Stimulated activated CD4-positive, alpha-beta T cell treated with anti-CD3 and anti-CD28 coated beads, Interleukin-15, amount 100 ng/mL, for 48 hours (primary cell): ENCODE measurements around the gene NMT2.
A peak's percentile ranks its signal among the peaks of the same experiment; 100 is the strongest.

ENCODE experiments used
- DNase-seq, 2 donors: peaks; one replicate each; pipeline ENCODE4 v3.0.0-alpha.2; 2020; ENCODE audit warnings: low read depth in 2 of 2

NMT2 gene

GRCh38 chr10:15181576-15182156, 13.2 kb upstream of the NMT2 start:
- no peak for DNase-seq

GRCh38 chr10:15180736-15181135, 12.2 kb upstream of the NMT2 start:
- DNase-seq = no peak

GRCh38 chr10:15176269-15176668, 7.8 kb upstream of the NMT2 start:
- no peak for DNase-seq

- DNase-seq = no peak
Observed at GRCh38 chr10:15175587-15175986, 7.1 kb upstream of the NMT2 start.

GRCh38 chr10:15172306-15172840, 3.9 kb upstream of the NMT2 start:
- DNase-seq = no peak

- peak in 1 of 2 donors; percentile 15 for DNase-seq
Observed at GRCh38 chr10:15169555-15170401, 1.3 kb upstream of the NMT2 start.

- peak; percentile 96 to 98 for DNase-seq
Observed at GRCh38 chr10:15168786-15169554, 477 bp upstream of the NMT2 start.

GRCh38 chr10:15167411-15168290, 842 bp downstream of the NMT2 start:
- DNase-seq = peak in 1 of 2 donors; percentile 33

GRCh38 chr10:15166325-15166724, 2.2 kb downstream of the NMT2 start:
- DNase-seq = no peak

GRCh38 chr10:15163253-15163828, 5.2 kb downstream of the NMT2 start:
- no peak for DNase-seq

GRCh38 chr10:15158972-15159371, 9.5 kb downstream of the NMT2 start:
- DNase-seq = no peak

GRCh38 chr10:15158448-15158847, 10.0 kb downstream of the NMT2 start:
- DNase-seq = no peak

GRCh38 chr10:15155978-15156656, 12.4 kb downstream of the NMT2 start:
- no peak for DNase-seq

GRCh38 chr10:15152556-15152955, 15.9 kb downstream of the NMT2 start:
- DNase-seq = no peak

GRCh38 chr10:15150563-15150962, 17.9 kb downstream of the NMT2 start:
- no peak for DNase-seq

- DNase-seq = no peak
Observed at GRCh38 chr10:15149042-15149771, 19.3 kb downstream of the NMT2 start.

- DNase-seq = no peak
Observed at GRCh38 chr10:15147594-15148392, 20.7 kb downstream of the NMT2 start.

- no peak for DNase-seq
Observed at GRCh38 chr10:15146366-15146765, 22.1 kb downstream of the NMT2 start.

GRCh38 chr10:15144788-15145187, 23.7 kb downstream of the NMT2 start:
- no peak for DNase-seq
